Measurements from ENCODE around the gene HMGCLL1. TPM values are rescaled to one million over a fixed set of nuclear protein-coding genes. Genes with fewer than 3 reads are reported as not detected.

Gene HMGCLL1
- total and polyA plus RNA-seq, 2 donors from 2014 or later: 0.94 to 2.0 TPM

GRCh38 chr6:55584654-55585354 is 5.8 kb upstream of the HMGCLL1 start:
- H3K9me3 ChIP-seq (ENCODE audit: control insufficient read depth in 2 of 3, insufficient read depth in 1 of 3, low read length in 3 of 3): no peaks in the 10 kb centered on the region
- H3K36me3 ChIP-seq (ENCODE audit: control insufficient read depth in 2 of 3, insufficient read depth in 3 of 3, low read length in 3 of 3): no peaks in the 10 kb centered on the region
- H3K27me3 ChIP-seq (ENCODE audit: control insufficient read depth, insufficient read depth, low read length): no peaks in the 10 kb centered on the region
- no peak for DNase-seq
- no peak overlapping the region for H3K4me3 ChIP-seq (ENCODE audit: low read length in 3 of 3)
- no peaks in the 10 kb centered on the region for H3K4me1 ChIP-seq (ENCODE audit: control insufficient read depth in 2 of 3, insufficient read depth in 2 of 3, low read depth in 1 of 3, low read length in 3 of 3)
- intact Hi-C loops (cut with DNase I): no loop called here
- TF ChIP-seq CTCF (IDR thresholded peaks at IDR 0.05; ENCODE audit: borderline replicate concordance, extremely low read depth, insufficient read depth): no peak
- no peak overlapping the region for H3K27ac ChIP-seq (ENCODE audit: low read depth in 2 of 2, low read length in 2 of 2)
- no peak overlapping the region for H3K9ac ChIP-seq (ENCODE audit: low read length in 3 of 3)
- no peak for FAIRE-seq

- intact Hi-C loops (cut with DNase I): no loop called here
- no peak for FAIRE-seq
These were observed 2.2 kb downstream of the HMGCLL1 start for GRCh38 chr6:55576811-55577210.

GRCh38 chr6:55574556-55574955 is 4.4 kb downstream of the HMGCLL1 start:
- H3K4me1 ChIP-seq (ENCODE audit: control insufficient read depth in 2 of 3, insufficient read depth in 2 of 3, low read depth in 1 of 3, low read length in 3 of 3): no peaks in the 10 kb centered on the region
- DNase-seq (no peak), FAIRE-seq (no peak)
- no peak overlapping the region for H3K4me3 ChIP-seq (ENCODE audit: low read length in 3 of 3)
- no peak for TF ChIP-seq CTCF (IDR thresholded peaks at IDR 0.05; ENCODE audit: borderline replicate concordance, extremely low read depth, insufficient read depth)
- H3K27ac ChIP-seq (ENCODE audit: low read depth in 2 of 2, low read length in 2 of 2): no peak overlapping the region
- no peaks in the 10 kb centered on the region for H3K27me3 ChIP-seq (ENCODE audit: control insufficient read depth, insufficient read depth, low read length)
- H3K9ac ChIP-seq (ENCODE audit: low read length in 3 of 3): no peak overlapping the region
- no peaks in the 10 kb centered on the region for H3K36me3 ChIP-seq (ENCODE audit: control insufficient read depth in 2 of 3, insufficient read depth in 3 of 3, low read length in 3 of 3)
- intact Hi-C loops (cut with DNase I): no loop called here
- H3K9me3 ChIP-seq (ENCODE audit: control insufficient read depth in 2 of 3, insufficient read depth in 1 of 3, low read length in 3 of 3): peaks cover 0 to 2% (median 0%) of the 10 kb centered on the region in 3 donors

More at GRCh38 chr6:55576811-55577210, 2.2 kb downstream of the HMGCLL1 start:
- Histone ChIP-seq H3K4me1 (ENCODE audit: control insufficient read depth in 2 of 3, insufficient read depth in 2 of 3, low read depth in 1 of 3, low read length in 3 of 3) (no peaks in the 10 kb centered on the region), H3K9me3 (ENCODE audit: control insufficient read depth in 2 of 3, insufficient read depth in 1 of 3, low read length in 3 of 3) (peaks cover 0 to 2% (median 0%) of the 10 kb centered on the region in 3 donors), H3K27ac (ENCODE audit: low read depth in 2 of 2, low read length in 2 of 2) (no peak overlapping the region), H3K4me3 (ENCODE audit: low read length in 3 of 3) (no peak overlapping the region), H3K9ac (ENCODE audit: low read length in 3 of 3) (no peak overlapping the region), H3K27me3 (ENCODE audit: control insufficient read depth, insufficient read depth, low read length) (no peaks in the 10 kb centered on the region), H3K36me3 (ENCODE audit: control insufficient read depth in 2 of 3, insufficient read depth in 3 of 3, low read length in 3 of 3) (no peaks in the 10 kb centered on the region)
- no peak for DNase-seq
- no peak for TF ChIP-seq CTCF (IDR thresholded peaks at IDR 0.05; ENCODE audit: borderline replicate concordance, extremely low read depth, insufficient read depth)

Measured in kidney (tissue), 14 donors.